SK-MEL-5 (cell line): ENCODE measurements around the gene CDC40. TPM values are rescaled to one million over a fixed set of nuclear protein-coding genes. Genes with fewer than 3 reads are reported as not detected.
"Not testable (repeated sequence)": the region's sequence is repeated elsewhere in the genome, so short reads cannot be mapped to it uniquely, and the experiment has no call there.

ENCODE experiments used
- DNase-seq: peaks from one replicate; pipeline ENCODE4 v3.0.0-alpha.2; 2016; ENCODE audit warnings: low read depth, low spot score
- in situ Hi-C: cut with HindIII; loops from 2 replicates; pipeline ENCODE4 v1.10.0; 2016; ENCODE audit warnings: low sequenced_read_pairs, high pct_unique_total_duplicates, low pct_unique_long_range_greater_than_20kb
- total RNA-seq: library from RNA; depleted of rRNA; stranded (reverse); fragments of >200 nt; shearing (Covaris generic); gene quantifications from 2 replicates; pipeline ENCODE4 v1.2.3, GENCODE V29; 2014; rRNA removed

The CDC40 gene
- total RNA-seq, 1 experiment from 2014 or later = 19.9 TPM

DNA sequence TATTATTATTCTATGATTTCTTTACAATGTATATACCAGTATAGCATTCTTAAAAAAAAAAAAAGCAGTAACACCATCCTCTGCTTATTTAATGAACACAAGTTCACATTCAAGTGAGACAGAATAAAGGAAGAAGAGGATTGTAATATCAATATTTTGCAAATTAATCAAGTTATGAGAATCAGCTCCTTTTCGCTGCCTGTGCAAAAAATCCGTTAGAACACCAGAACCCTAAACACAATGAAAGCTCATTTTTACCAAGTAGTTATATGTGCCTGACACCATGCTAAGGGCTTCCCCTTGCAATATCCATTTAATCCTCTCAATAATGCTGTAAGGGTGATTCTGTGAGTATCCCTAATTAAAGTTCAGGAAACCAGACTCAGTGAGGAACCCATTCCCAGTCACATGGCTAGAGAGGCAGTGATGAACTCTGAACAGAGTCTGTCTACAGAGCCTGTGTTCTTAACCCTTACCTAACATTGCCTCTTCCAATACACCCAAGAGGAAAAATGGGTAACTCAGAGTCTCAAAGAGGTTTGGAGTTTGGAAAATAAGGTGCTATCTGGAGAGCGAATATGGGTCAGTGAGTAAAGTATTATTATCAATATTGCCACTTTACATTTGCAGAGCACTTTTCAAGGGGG, 66.8 kb downstream of the CDC40 start:
- no peak for DNase-seq
- in situ Hi-C loops = no loop called here

DNA sequence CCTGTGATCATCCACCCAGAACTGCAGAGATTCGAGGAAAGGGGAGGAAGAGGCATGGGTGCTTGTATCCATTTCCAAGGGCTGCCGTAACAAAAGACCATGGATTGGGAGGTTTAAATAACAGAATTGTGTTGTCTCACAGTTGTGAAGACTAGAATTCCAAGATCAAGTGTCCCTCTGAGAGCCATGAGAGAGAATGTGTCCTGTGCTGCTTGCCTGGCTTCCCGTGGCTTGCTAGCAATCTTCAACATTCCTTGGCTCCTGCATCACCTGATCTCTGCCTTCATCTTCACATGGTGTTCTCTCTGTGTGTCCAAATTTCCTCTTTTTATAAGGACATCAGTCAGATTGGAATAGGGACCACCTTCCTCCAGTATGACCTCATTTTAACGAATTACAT, 69.8 kb downstream of the CDC40 start:
- in situ Hi-C loops = no loop called here
- DNase-seq = no peak

DNA sequence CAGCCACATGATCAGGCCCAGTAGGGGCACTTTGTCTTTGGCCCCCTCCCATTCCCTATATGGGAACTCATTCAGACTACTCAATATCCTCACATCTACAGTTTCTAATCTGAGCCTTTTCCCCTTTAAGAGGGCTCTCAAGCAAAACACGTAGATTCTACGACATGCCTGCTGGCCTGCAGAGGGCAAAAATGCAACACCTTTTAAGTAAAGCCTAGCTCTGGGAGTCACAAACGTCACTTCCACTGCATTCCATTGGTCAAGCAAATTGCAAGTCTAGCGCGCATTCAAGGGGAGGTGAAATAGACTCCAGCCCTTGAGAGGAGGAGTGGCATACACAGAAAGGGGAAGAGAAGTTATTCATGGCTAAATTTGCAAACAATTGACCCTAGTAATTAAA, 70.6 kb downstream of the CDC40 start:
- peak; percentile 54 for DNase-seq
- in situ Hi-C loops = no loop called here

DNA sequence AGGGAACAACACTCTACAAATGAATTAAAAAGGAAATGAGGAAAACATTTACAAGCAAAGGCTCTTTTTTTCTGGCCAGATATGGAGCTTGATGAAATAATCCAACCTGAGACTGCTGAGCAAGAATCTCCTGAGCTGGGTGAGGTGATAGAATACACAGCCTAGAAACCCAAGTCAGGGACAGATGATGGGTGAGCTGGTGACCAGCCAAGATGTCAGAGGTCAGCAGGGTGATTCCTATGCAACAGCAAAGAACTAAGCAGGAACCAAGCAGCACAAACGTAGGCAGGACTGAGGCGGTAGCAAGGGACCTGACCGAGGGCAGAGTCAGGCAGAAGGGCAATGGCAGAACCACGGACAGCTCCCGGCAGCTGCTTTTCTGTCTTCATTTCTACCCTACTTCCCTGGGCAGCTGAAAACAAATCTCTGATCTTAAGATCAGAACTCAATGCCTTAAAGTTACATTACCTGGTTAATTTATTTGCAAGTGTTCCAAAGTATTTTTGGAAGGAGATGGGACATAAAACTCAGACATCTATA, 75.1 kb downstream of the CDC40 start:
- peak; percentile 14 for DNase-seq
- in situ Hi-C loops = no loop called here

DNA sequence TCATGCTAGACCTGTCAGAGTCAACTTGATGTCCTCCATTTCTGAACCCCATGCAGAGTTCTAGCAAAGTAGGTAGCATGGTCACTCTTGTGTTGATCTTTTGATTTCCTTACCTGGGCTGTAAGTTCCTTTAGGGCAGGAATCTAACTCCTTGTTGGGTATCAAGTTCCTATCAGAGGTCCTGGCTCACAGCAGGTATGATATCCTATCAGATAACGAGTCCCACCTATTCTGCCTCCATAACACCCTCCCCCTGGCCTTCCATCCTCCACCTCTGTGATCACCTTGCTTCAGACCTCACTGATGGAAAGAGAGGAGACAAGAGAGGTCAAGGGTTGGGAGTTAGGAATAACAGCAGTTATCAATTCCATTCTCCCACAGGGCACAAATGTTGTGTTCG, 76.1 kb downstream of the CDC40 start:
- in situ Hi-C loops = no loop called here
- DNase-seq = no peak

DNA sequence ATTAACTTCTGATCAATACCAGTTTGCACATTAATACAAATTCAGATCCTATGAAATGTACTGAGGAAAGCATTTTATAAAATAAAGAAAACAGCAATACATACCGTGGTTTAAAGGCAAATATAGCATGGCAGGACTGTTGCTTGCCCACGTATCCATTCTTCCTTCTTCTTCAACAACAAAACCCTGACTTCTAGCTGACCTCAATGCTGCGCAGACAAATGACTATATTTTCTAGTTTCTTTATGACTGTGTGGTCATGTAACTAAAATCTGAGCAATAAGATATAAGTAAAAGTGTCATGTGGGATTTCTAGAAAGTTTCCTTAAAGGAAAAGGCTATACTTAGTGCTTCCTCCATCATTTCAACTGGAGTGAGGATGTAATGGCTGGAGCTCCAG, 85.0 kb downstream of the CDC40 start:
- in situ Hi-C loops = no loop called here
- no peak for DNase-seq

DNA sequence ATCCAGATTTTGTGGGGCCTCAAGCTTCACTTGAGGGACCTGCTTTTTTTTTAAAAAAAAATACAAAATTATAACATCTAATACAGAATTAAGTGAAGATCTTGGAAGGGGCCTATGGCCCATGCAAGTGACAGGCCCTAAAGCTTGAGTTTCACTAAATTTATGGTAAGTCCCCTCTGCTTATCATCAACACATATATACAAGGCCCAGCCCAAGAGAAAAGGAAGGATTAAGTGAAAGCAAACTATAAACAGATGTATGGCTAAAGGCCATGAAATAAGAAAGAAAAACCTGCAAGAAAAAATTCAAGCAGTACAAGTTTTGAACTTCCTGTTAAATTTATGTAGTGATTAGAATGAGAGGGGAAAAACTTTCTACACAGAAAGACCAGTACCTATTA, 86.8 kb downstream of the CDC40 start:
- in situ Hi-C loops = no loop called here
- DNase-seq = no peak

DNA sequence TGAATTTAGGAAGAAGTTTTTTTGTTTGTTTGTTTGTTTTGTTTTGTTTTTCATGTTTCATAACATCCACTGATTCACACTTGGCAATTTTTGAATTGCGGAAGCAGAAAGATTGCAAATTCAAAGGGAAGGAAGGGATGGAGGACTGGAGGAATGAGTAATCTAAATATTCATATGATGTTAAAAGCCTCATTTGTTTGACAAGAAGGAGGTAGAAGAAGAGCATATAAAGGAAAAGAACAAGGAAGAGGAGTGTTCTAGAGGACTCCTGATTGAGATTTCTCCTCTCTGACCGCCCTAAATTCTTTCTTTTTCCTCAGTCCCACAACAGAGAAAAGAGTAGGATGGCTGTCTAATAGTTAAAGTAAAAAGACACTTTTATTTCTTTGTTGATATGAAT, 89.4 kb downstream of the CDC40 start:
- DNase-seq = no peak
- in situ Hi-C loops = no loop called here

DNA sequence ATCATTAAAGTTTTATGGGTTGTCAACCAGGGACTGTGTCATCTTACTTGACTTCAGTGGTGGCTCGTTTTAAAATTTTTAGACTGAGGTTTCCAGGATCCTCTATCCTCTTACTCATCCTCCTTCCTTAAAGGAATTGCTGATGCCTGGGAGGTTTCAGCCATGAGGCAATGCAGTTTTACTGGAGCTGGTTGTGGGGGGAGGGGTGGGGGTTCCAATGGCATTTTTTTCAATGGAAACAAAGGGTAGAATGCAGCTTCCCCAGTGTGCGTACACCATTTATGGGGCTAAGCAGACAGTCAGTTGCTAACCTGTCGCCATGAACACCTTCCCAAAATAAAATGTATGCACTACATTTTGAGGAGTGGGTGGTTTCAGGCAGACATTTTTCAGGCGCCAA, 89.9 kb downstream of the CDC40 start:
- DNase-seq = no peak
- in situ Hi-C loops = no loop called here

DNA sequence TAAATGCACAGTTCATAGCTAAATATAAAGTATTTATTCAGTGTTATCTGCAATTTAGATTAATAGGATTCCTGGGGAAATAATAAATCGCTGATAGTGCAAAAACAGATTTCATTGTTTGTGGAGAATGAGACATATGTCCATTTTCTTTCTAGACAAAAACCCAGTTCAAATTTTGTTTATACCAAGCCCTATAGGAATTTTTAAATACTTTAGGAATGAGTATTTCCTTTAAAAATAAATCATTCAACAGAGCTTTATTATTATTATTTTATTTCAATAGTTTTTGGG, 91.5 kb downstream of the CDC40 start:
- in situ Hi-C loops = no loop called here
- DNase-seq = no peak

DNA sequence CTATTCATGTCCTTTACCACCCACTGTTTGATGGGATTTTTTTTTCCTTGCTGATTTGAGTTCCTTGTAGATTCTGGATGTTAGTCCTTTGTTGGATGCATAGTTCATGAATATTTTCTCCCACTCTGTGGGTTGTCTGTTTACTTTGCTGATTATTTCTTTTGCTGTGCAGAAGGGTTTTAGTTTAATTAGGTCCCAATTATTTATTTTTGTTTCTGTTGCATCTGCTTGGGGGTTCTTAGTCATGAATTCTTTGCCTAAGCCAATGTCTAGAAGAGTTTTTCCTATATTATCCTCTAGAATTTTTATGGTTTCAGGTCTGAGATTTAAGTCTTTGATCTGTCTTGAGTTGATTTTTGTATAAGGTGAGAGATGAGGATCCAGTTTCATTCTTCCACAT, 92.6 kb downstream of the CDC40 start:
- in situ Hi-C loops, DNase-seq: not testable (repeated sequence)

DNA sequence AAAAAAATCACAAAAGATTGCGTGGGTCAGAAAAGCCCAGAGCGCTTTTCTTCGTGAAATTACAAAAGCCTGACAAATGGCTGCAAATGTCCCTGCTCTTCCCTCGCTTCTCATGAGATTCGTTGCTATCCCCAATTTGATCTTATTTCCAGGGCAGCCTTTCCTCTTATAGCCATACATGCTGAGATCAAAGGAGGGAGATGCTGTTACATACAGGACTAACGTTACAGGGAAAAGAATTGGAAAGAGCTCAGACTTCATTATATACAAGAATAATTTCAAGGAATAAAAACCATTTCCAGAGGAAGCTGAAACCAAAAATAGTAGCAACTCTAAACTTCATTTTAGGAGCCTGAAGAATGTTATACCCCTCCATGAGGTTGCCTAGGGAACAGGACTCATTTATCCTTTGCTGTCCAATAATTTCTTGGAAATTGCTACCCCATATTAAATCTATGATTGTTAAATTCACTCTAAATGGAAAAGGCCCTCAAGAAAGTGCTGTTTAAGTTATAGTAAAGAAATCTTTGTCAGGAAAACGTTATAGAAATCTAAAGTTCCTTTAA, 97.0 kb downstream of the CDC40 start:
- DNase-seq = no peak
- in situ Hi-C loops = no loop called here

Other genes starting within 250 kb of the CDC40 start
- not detected in 2 replicates for gene GPR6, start 202.1 kb upstream of the CDC40 start, total RNA-seq
- gene WASF1, start 757 bp upstream of the CDC40 start, total RNA-seq = 3.7 and 5.0 TPM in 2 replicates
- gene METTL24, start 177.9 kb downstream of the CDC40 start, total RNA-seq = not detected in 2 replicates
- gene DDO, start 235.1 kb downstream of the CDC40 start, total RNA-seq = 1.7 and 2.3 TPM in 2 replicates